Effector memory CD4-positive, alpha-beta T cell (primary cell): ENCODE results near the gene GPD2.
"Not testable (repeated sequence)": the region's sequence is repeated elsewhere in the genome, so short reads cannot be mapped to it uniquely, and the experiment has no call there.

Experiments
- DNase-seq, 3 donors: peaks; one replicate each; pipeline ENCODE4 v3.0.0-alpha.2; 2020
- H3K27ac ChIP-seq: 2 replicates; pipeline ENCODE4 v1.7.0; 2013; ENCODE audit warnings: mild to moderate bottlenecking, low read length, moderate library complexity; ENCODE audit not compliant: insufficient read depth, poor library complexity, severe bottlenecking
- H3K27me3 ChIP-seq: replicated peaks from 2 replicates; pipeline ENCODE4 v1.7.0; 2013; ENCODE audit warnings: mild to moderate bottlenecking, low read length; ENCODE audit not compliant: insufficient read depth, control insufficient read depth, poor library complexity, severe bottlenecking
- H3K36me3 ChIP-seq: 2 replicates; pipeline ENCODE4 v1.7.0; 2013; ENCODE audit warnings: mild to moderate bottlenecking, low read length, moderate library complexity; ENCODE audit not compliant: control insufficient read depth, insufficient read depth
- H3K4me1 ChIP-seq: 2 replicates; pipeline ENCODE4 v1.7.0; 2013; ENCODE audit warnings: low read length, mild to moderate bottlenecking; ENCODE audit not compliant: control insufficient read depth, insufficient read depth, poor library complexity, severe bottlenecking
- H3K4me3 ChIP-seq: 2 replicates; pipeline ENCODE4 v1.7.0; 2013; ENCODE audit warnings: low read length, low read depth, mild to moderate bottlenecking; ENCODE audit not compliant: insufficient read depth, poor library complexity, severe bottlenecking
- H3K9me3 ChIP-seq: 2 replicates; pipeline ENCODE4 v1.7.0; 2013; ENCODE audit warnings: mild to moderate bottlenecking, low read length, moderate library complexity; ENCODE audit not compliant: control insufficient read depth

Gene GPD2

DNA sequence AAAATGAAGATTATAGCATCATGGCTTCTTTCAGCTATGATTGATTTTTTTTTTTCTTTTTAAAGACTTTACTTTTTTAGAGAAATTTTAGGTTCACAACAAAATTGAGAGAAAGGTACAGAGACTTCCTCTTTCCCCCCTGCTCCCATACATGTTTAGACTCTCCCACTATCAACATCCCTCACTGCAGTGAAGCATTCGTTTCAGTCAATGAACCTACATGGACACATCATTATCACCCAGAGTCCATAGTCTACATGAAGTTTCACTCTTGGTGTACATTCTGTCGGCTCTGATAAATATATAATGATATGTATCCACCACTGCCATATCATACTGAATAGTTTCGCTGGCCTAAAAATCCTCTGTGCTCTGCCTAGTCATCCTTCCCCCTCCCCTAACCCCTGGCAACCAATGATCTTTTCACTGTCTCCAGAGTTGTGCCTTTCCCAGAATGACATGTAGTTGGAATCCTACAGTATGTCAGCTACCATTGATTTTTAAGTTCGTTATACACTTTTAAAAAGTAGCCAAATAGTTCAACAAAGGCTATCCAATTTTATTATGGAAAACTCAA is 86.8 kb downstream of the GPD2 start:
- DNase-seq, result no peak
- H3K4me3 ChIP-seq, result no peak overlapping the region

DNA sequence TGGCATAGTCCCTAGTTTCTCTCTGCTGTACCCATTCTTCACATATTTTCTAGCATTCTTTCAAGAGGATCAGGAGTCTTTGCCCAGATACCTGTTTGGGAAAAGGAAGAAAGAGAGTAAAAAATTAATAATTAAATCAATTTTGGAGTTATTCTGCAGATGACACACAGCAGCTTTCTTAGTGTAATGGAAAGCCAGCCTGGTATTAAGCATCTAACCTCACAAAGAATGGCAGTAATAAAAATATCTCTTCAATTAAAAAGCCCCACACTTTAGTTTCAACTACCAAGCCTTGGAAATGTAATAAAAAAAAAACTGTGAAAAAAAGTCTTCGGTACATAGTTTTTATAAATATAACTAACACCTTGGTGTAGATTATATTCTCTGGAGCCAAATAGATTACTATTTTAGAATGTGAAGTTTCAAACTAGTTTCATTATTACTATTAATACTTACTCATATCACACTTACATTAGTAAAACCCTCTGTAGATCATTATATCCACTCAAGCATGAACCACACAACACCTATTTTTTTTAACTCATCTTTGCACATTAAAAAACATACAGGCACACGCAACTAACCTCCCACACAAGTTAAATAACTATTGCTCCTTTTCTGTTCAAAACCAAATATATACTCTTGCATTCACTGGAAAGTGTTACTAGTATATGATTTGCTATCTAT is 90.9 kb downstream of the GPD2 start:
- H3K27me3 ChIP-seq, result no peaks in the 10 kb centered on the region
- no peaks in the 10 kb centered on the region for H3K9me3 ChIP-seq
- DNase-seq, result no peak
- H3K4me1 ChIP-seq, result no peaks in the 10 kb centered on the region
- no peaks in the 10 kb centered on the region for H3K36me3 ChIP-seq
- H3K4me3 ChIP-seq, result no peak overlapping the region
- no peak overlapping the region for H3K27ac ChIP-seq

More for the DNA sequence above, 86.8 kb downstream of the GPD2 start:
- Histone ChIP-seq H3K9me3 (no peaks in the 10 kb centered on the region), H3K36me3 (no peaks in the 10 kb centered on the region), H3K27ac (no peak overlapping the region), H3K27me3 (no peaks in the 10 kb centered on the region), H3K4me1 (no peaks in the 10 kb centered on the region)

DNA sequence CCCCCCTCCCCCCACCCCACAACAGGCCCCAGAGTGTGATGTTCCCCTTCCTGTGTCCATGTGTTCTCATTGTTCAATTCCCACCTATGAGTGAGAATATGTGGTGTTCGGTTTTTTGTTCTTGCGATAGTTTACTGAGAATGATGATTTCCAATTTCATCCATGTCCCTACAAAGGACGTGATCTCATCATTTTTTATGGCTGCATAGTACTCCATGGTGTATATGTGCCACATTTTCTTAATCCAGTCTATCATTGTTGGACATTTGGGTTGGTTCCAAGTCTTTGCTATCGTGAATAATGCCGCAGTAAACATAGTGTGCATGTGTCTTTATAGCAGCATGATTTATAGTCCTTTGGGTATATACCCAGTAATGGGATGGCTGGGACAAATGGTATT is 92.4 kb downstream of the GPD2 start:
- not testable (repeated sequence) for H3K9me3 ChIP-seq, H3K4me1 ChIP-seq

GRCh38 chr2:156532989-156533388 is 96.8 kb downstream of the GPD2 start:
- no peak overlapping the region for H3K4me3 ChIP-seq
- no peaks in the 10 kb centered on the region for H3K4me1 ChIP-seq
- H3K27me3 ChIP-seq, result no peaks in the 10 kb centered on the region
- no peaks in the 10 kb centered on the region for H3K9me3 ChIP-seq
- no peak overlapping the region for H3K27ac ChIP-seq
- no peaks in the 10 kb centered on the region for H3K36me3 ChIP-seq
- no peak for DNase-seq

More for the DNA sequence above, 92.4 kb downstream of the GPD2 start:
- H3K4me3 ChIP-seq, H3K36me3 ChIP-seq, H3K27me3 ChIP-seq, H3K27ac ChIP-seq, DNase-seq: not testable (repeated sequence)

GRCh38 chr2:156536534-156536933 is 100.4 kb downstream of the GPD2 start:
- H3K36me3 ChIP-seq, result no peaks in the 10 kb centered on the region

DNA sequence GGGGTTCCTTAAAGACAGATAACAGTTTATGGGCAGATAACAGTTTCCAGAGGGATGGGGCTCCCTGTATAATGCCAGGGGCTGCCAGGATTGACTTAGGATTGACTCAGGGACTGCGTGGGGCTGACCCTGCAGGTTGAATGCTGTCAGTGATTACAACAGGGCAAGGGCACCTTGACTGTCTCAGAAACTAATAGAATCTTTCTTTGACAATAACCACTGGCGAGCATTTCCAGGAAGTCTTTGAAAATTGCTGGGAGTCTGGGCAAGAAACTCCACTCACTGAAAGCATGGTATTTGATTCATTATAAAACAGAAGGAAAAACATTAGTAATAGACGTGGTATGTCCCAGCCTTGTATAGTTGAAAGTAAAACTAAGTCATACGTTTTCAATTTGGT is 101.0 kb downstream of the GPD2 start:
- Histone ChIP-seq H3K9me3 (no peaks in the 10 kb centered on the region), H3K4me1 (no peaks in the 10 kb centered on the region), H3K4me3 (no peak overlapping the region), H3K27me3 (no peaks in the 10 kb centered on the region), H3K27ac (no peak overlapping the region), H3K36me3 (no peaks in the 10 kb centered on the region)
- no peak for DNase-seq

More at GRCh38 chr2:156536534-156536933, 100.4 kb downstream of the GPD2 start:
- no peak for DNase-seq
- Histone ChIP-seq H3K4me3 (no peak overlapping the region), H3K27me3 (no peaks in the 10 kb centered on the region), H3K4me1 (no peaks in the 10 kb centered on the region), H3K9me3 (no peaks in the 10 kb centered on the region), H3K27ac (no peak overlapping the region)

GRCh38 chr2:156538083-156538504 is 101.9 kb downstream of the GPD2 start:
- Histone ChIP-seq H3K4me3 (no peak overlapping the region), H3K27ac (no peak overlapping the region), H3K27me3 (no peaks in the 10 kb centered on the region), H3K4me1 (no peaks in the 10 kb centered on the region), H3K9me3 (no peaks in the 10 kb centered on the region), H3K36me3 (no peaks in the 10 kb centered on the region)
- no peak for DNase-seq

- Histone ChIP-seq H3K9me3 (no peaks in the 10 kb centered on the region), H3K27me3 (no peaks in the 10 kb centered on the region), H3K27ac (no peak overlapping the region), H3K4me3 (no peak overlapping the region), H3K36me3 (no peaks in the 10 kb centered on the region), H3K4me1 (no peaks in the 10 kb centered on the region)
- no peak for DNase-seq
Measured at GRCh38 chr2:156539086-156539860, 103.1 kb downstream of the GPD2 start.

DNA sequence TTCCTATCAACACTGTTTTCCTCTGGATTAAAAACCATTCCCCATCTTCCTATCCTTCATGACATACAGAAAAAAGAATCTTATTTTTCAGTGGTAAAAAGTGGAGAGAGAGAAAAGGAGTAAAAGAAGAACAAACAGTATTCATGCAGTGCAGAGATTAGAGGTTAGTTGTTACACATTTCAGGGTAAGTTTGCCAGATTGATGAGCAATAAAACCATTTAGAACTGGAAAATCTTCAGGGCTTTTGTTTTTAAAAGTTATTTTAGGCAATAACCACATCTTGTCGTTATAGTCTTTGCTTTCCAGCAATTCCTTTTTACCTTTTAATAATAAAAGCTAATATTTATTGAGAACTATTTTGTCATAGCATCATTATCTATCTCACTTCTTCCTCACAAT is 104.5 kb downstream of the GPD2 start:
- Histone ChIP-seq H3K36me3 (no peaks in the 10 kb centered on the region), H3K9me3 (no peaks in the 10 kb centered on the region), H3K27ac (no peak overlapping the region), H3K27me3 (no peaks in the 10 kb centered on the region), H3K4me1 (no peaks in the 10 kb centered on the region), H3K4me3 (no peak overlapping the region)
- no peak for DNase-seq

GRCh38 chr2:156541229-156541628 is 105.0 kb downstream of the GPD2 start:
- no peaks in the 10 kb centered on the region for H3K9me3 ChIP-seq
- no peak for DNase-seq
- no peaks in the 10 kb centered on the region for H3K36me3 ChIP-seq
- no peak overlapping the region for H3K27ac ChIP-seq
- H3K4me3 ChIP-seq, result no peak overlapping the region
- no peaks in the 10 kb centered on the region for H3K4me1 ChIP-seq
- H3K27me3 ChIP-seq, result no peaks in the 10 kb centered on the region
